ENCODE data around the gene DOCK10. TPM values are rescaled to one million over a fixed set of nuclear protein-coding genes. Genes with fewer than 3 reads are reported as not detected.

Gene DOCK10
- total RNA-seq, 1 donor from 2014 or later, result 30.9 TPM

GRCh38 chr2:224798180-224798579 lies 244.1 kb downstream of the DOCK10 start:
- Histone ChIP-seq H3K4me3 (no peak overlapping the region), H3K36me3 (peaks cover 35 to 72% of the 10 kb centered on the region in 2 donors), H3K27me3 (no peaks in the 10 kb centered on the region), H3K4me1 (no peaks in the 10 kb centered on the region), H3K9me3 (no peaks in the 10 kb centered on the region), H3K27ac (no peak overlapping the region)
- no peak for DNase-seq (ENCODE audit: low spot score in 2 of 2)
- no peak for TF ChIP-seq CTCF (IDR thresholded peaks at IDR 0.05)
- intact Hi-C loops (cut with DNase I), result no loop called here

- H3K27ac ChIP-seq, result no peak overlapping the region
- no peak for DNase-seq (ENCODE audit: low spot score in 2 of 2)
- no peaks in the 10 kb centered on the region for H3K4me1 ChIP-seq
- intact Hi-C loops (cut with DNase I), result no loop called here
- H3K4me3 ChIP-seq, result no peak overlapping the region
- no peaks in the 10 kb centered on the region for H3K27me3 ChIP-seq
- no peak for TF ChIP-seq CTCF (IDR thresholded peaks at IDR 0.05)
- H3K9me3 ChIP-seq, result no peaks in the 10 kb centered on the region
- peaks cover 42 to 67% of the 10 kb centered on the region in 2 donors for H3K36me3 ChIP-seq
Measured at GRCh38 chr2:224796695-224797305, 245.5 kb downstream of the DOCK10 start.

DNA sequence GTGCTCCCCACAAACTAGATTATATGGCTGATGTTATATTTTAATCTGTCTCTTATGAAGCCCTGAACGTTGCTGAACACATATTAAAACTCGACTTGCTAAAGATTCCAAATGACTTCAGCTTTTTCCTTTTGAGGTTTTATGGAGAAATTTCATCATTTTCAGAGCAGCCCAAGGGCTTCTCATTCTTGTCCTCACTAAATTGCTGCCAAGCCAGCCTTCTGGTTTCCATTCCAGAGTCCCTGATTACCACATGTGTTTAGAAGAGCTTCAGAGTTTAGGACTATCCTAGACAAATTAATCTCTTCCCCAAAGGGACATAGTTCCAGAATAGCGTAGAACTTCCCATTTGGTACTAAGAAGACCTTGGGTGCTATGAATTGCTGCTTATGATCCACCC lies 248.3 kb downstream of the DOCK10 start:
- Histone ChIP-seq H3K4me1 (no peaks in the 10 kb centered on the region), H3K27me3 (no peaks in the 10 kb centered on the region), H3K9me3 (no peaks in the 10 kb centered on the region), H3K36me3 (peaks cover 35 to 71% of the 10 kb centered on the region in 2 donors), H3K4me3 (no peak overlapping the region), H3K27ac (no peak overlapping the region)
- intact Hi-C loops (cut with DNase I), result no loop called here
- DNase-seq (ENCODE audit: low spot score in 2 of 2), result no peak
- no peak for TF ChIP-seq CTCF (IDR thresholded peaks at IDR 0.05)

DNA sequence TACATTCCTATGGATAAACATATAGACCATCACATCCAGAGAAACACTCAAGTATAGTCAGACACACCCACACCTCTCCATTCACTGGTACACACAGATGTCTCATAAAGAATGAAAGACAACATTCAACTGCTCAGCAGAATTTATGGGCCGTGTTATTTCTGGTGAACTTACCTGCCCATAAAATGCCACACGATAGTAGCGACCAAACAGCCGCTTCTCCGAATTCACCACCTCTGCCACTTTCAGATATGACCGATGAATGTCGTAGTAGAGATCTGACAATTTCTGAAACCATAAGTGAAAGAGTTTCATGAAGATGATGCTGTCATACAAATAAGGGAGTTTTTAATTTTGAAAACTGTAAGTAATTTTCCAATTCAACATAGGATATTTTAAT lies 255.4 kb downstream of the DOCK10 start:
- no peak overlapping the region for H3K4me3 ChIP-seq
- intact Hi-C loops (cut with DNase I), result no loop called here
- no peak for DNase-seq (ENCODE audit: low spot score in 2 of 2)
- H3K9me3 ChIP-seq, result no peaks in the 10 kb centered on the region
- no peak for TF ChIP-seq CTCF (IDR thresholded peaks at IDR 0.05)
- H3K36me3 ChIP-seq, result peaks cover 14 to 75% of the 10 kb centered on the region in 2 donors
- H3K27me3 ChIP-seq, result no peaks in the 10 kb centered on the region
- H3K4me1 ChIP-seq, result no peaks in the 10 kb centered on the region
- no peak overlapping the region for H3K27ac ChIP-seq

GRCh38 chr2:224781400-224781799 lies 260.9 kb downstream of the DOCK10 start:
- no peak for TF ChIP-seq CTCF (IDR thresholded peaks at IDR 0.05)
- no peak overlapping the region for H3K27ac ChIP-seq
- peaks cover 8 to 42% of the 10 kb centered on the region in 2 donors for H3K36me3 ChIP-seq
- intact Hi-C loops (cut with DNase I), result no loop called here
- no peak for DNase-seq (ENCODE audit: low spot score in 2 of 2)
- no peaks in the 10 kb centered on the region for H3K4me1 ChIP-seq
- H3K4me3 ChIP-seq, result no peak overlapping the region
- no peaks in the 10 kb centered on the region for H3K9me3 ChIP-seq
- H3K27me3 ChIP-seq, result no peaks in the 10 kb centered on the region

GRCh38 chr2:224780823-224781222 lies 261.4 kb downstream of the DOCK10 start:
- H3K4me3 ChIP-seq, result no peak overlapping the region
- no peaks in the 10 kb centered on the region for H3K27me3 ChIP-seq
- no peaks in the 10 kb centered on the region for H3K9me3 ChIP-seq
- TF ChIP-seq CTCF (IDR thresholded peaks at IDR 0.05), result no peak
- H3K4me1 ChIP-seq, result no peaks in the 10 kb centered on the region
- intact Hi-C loops (cut with DNase I), result no loop called here
- no peak overlapping the region for H3K27ac ChIP-seq
- no peak for DNase-seq (ENCODE audit: low spot score in 2 of 2)
- H3K36me3 ChIP-seq, result peaks cover 5 to 36% of the 10 kb centered on the region in 2 donors
